ENCODE results near the gene ZBTB8B. TPM values are rescaled to one million over a fixed set of nuclear protein-coding genes. Genes with fewer than 3 reads are reported as not detected.
A peak's percentile ranks its signal among the peaks of the same experiment; 100 is the strongest.
"Not testable (repeated sequence)": the region's sequence is repeated elsewhere in the genome, so short reads cannot be mapped to it uniquely, and the experiment has no call there.

Gene ZBTB8B
- 0.17 and 0.45 TPM in 2 replicates for total RNA-seq (2014; rRNA removed; shearing (Covaris generic))

DNA sequence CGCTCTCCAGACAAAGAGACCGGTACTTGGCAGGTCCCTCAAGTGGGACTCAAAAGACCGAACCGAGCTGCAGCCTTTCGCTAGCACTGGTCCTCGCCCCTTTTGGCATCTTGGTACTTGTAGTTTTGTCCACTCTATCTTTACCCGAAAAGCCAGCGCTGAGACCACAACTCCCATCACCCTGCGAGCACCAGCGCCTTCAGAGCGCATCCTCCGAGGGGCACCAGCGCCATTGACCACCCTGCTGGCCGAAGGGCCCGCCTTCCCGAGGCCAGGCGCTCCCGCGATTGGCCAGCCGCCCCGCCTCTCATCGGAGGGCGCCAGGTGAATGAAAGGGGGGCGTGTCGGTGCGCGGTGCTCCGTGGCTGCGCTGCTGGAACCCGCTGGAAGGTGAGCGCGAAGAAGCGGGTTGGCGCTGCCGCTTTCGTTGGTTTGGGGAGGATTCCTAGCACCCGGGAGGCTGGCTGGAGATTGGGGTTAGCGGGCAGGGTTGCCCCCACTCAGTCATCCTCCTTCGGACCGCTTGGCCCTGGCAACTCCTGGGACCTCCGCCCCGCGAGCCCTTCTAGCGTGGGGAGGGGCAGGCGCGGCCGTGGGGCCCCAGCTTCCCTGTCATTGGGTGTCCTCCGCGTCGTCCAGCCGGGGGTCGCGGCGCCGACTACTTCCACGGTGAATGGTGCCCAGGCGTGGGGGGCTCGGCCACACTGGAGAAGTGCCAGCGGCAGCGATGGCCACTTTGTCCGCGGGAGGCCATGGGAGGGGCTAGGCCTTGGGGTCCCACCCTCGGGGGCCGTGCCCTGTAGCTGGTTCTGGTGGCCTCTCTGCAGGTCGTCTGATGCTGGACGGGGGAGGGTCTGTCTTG, at the start of gene ZBTB8B:
ZBTB8B (plus strand) TSS at position 357 of the 862 bp plus-strand sequence. CDS start 5,553 bp downstream, outside the sequence.
- DNase-seq (ENCODE audit: low read depth) = peak; percentile 91

GRCh38 chr1:32421775-32422174, 43.1 kb upstream of the ZBTB8B start:
- no peak for DNase-seq (ENCODE audit: low read depth)

- DNase-seq (ENCODE audit: low read depth) = peak; percentile 39
These were observed 38.2 kb upstream of the ZBTB8B start for GRCh38 chr1:32426489-32427255.

DNA sequence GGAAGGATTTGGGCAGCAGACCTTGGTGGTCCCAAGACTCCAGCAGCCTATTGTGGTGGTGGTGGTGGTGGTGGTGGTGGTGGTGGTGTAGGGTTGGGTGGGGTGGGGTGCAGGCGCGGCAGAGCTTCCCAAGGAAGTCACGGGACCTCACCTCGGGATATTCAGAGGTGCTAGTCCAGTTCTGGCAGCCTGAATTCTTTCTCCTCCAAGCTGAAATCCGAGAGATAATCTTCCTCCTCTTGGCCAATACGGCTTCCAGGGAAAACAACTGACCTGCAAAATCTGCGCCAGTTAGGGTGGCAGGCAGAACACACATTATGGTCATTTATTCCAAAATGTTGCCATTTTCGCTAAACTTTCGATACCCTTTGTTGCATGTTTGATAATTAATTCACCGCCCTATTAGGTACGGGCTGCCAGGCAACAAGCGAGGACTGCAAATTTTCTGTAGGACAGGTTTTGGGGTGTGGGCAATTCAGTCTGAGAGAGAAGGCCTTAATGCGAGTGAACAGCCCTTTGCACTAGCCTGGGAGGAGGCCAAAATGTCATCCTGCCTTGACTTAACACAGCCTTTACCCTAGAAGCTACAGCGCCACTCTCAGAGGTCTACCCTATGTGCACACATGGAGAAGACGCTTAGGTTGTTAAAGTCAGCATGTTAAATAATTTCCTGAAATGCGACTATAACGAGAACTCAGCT, 37.5 kb upstream of the ZBTB8B start:
- no peak for DNase-seq (ENCODE audit: low read depth)

- DNase-seq (ENCODE audit: low read depth) = peak; percentile 42
These were observed 33.0 kb upstream of the ZBTB8B start for GRCh38 chr1:32431736-32432400.

GRCh38 chr1:32438136-32438535, 26.7 kb upstream of the ZBTB8B start:
- DNase-seq (ENCODE audit: low read depth) = no peak

GRCh38 chr1:32438777-32439176, 26.1 kb upstream of the ZBTB8B start:
- DNase-seq (ENCODE audit: low read depth) = not testable (repeated sequence)

GRCh38 chr1:32441467-32441866, 23.4 kb upstream of the ZBTB8B start:
- not testable (repeated sequence) for DNase-seq (ENCODE audit: low read depth)

DNA sequence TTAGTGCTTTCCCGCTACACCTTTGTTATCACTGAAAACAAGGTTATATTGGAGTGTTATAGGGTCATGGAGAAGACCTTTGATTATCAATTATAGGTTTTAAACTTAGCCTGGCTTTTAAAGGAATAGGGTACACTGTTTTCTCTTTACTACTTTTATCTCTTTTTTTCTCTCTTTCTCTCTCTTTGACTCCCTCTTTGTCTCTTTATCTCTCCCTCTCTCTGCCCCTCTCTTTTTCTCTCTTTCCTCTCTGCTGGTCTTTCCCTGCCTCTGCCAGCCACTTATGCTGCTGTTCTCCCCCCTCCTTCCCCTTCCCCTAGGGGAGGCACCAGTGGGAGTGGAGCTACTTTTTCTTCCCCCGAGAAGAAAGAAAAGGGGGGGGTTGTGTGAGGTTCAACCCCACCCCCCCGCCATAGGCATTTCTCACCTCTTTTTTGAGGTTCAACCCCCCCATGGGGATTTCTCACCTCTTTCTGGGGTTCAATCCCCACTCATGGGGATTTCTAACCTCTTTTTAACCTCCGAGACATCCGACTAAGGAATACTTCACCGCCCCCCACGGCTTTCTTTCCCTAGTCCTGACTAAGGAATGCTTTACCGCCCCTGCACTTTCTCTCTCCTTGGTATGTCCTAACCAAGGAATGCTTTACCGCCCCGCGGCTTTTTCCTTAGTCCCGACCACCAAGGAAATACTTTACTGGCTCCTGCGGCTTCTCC, 17.2 kb upstream of the ZBTB8B start:
- DNase-seq (ENCODE audit: low read depth) = peak; percentile 76

- peak; percentile 84 for DNase-seq (ENCODE audit: low read depth)
These were observed 16.6 kb upstream of the ZBTB8B start for GRCh38 chr1:32448186-32448772.

GRCh38 chr1:32448773-32449456, 16.0 kb upstream of the ZBTB8B start:
- DNase-seq (ENCODE audit: low read depth) = peak; percentile 53

- not testable (repeated sequence) for DNase-seq (ENCODE audit: low read depth)
These were observed 15.4 kb upstream of the ZBTB8B start for GRCh38 chr1:32449457-32449831.

- peak; percentile 25 for DNase-seq (ENCODE audit: low read depth)
These were observed 10.1 kb upstream of the ZBTB8B start for GRCh38 chr1:32454726-32455125.

GRCh38 chr1:32455958-32456357, 8.9 kb upstream of the ZBTB8B start:
- no peak for DNase-seq (ENCODE audit: low read depth)

DNA sequence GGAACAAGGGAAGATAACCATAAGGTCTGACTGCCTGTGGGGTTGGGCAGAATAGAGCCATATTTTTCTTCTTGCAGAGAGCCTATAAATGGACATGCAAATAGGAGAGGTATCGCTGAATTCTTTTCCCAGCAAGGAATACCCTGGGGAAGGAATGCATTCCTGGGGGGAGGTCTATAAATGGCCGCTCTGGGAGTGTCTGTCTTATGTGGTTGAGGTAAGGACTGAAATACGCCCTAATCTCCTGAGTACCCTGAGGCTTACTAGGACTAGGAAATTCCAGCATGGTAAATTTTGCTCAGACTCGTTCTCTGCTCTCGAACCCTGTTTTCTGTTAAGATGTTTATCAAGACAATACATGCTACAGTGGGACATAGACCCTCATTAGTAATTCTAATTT, 6.1 kb upstream of the ZBTB8B start:
- not testable (repeated sequence) for DNase-seq (ENCODE audit: low read depth)

DNA sequence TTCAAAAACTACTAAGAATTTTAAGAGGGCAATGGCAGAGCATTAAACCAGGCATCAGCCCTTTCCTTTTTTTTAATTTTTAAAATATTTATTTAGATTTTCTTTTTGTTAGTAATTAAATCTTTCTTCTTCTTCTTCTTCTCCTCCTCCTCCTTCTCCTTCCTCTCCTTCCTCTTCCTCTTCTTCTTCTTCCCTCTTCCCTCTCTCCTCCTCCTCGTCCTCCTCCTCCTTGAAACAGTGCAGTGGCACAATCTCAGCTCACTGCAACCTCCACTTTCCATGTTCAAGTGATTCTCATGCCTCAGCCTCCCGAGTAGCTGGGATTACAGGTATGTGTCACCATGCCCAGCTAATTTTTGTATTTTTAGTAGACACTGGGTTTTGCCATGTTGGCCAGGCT, 1.9 kb upstream of the ZBTB8B start:
- DNase-seq (ENCODE audit: low read depth) = not testable (repeated sequence)

GRCh38 chr1:32464191-32464715, 619 bp upstream of the ZBTB8B start:
- no peak for DNase-seq (ENCODE audit: low read depth)

DNA sequence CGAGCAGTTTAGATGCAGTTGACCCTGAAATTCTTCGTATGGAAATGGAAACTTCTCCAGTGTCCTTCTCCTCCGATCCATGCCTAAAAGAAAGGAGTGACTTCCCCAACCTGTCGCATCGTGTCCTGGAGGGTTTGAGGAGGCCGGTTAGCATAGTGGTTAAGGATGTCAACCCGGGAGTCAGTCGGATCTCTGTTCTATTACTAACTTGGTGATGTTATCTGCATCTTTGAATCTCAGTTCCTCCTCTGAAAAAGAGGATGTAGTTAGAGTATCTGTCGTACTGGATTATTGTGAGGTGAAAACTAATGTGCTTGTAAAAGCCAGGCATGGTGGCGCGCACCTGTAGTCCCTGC, 684 bp downstream of the ZBTB8B start:
- no peak for DNase-seq (ENCODE audit: low read depth)

GRCh38 chr1:32466761-32467160, 1.9 kb downstream of the ZBTB8B start:
- no peak for DNase-seq (ENCODE audit: low read depth)

DNA sequence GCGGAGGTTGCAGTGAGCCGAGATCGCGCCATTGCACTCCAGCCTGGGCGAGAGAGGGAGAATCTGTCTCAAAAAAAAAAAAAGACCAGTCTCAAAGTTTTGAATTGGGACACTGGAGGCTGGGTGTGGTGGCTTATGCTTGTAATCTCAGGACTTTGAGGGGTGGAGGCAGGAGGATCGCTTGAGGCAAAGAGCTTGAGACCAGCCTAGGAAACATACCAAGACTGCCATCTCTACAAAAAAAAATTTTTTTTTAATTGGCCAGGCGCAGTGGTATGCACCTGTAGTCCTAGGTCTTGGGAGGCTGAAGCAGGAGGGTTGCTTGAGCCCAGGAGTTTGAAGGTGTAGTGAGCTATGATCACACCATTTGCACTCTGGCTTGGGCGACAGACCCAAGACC, 3.9 kb downstream of the ZBTB8B start:
- no peak for DNase-seq (ENCODE audit: low read depth)
